ENCODE data around the gene ITPR3. TPM values are rescaled to one million over a fixed set of nuclear protein-coding genes. Genes with fewer than 3 reads are reported as not detected.

The ITPR3 gene
- total and polyA plus RNA-seq, 2 donors from 2014 or later = 4.2 to 86.3 TPM

DNA sequence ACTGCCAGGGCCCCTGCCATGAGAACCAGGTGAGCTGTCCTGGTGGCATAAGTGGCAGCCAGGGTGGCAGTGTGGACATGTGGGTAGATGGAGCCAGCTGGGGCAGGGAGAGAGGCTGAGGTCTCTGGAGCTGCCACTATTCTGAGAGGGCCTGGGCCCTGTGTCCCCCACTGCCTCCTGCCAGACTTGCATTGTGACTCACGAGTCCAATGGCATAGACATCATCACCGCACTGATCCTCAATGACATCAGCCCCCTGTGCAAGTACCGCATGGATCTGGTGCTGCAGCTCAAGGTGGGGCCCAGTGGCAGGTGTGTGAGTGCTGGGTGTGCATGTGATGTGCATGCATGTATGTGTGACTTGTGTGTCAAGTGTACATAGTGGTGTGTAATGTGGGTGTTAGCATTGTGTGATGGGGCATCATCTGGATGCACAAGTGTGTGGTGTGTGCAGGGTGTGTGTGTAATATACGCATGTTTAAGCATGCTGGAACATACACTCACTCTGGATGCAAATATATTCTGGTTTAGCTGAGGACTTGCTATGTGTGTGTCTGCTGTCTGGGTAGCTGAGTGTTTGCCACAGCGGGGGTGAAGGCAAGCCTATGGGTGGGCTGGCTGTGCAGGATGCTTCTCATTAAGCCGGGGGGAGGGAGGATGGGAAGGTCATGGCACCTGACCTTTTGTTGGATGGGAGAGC lies 65.3 kb downstream of the ITPR3 start:
- Histone ChIP-seq H3K27ac (ENCODE audit: low read depth in 2 of 2, low read length in 2 of 2) (no peak overlapping the region), H3K4me1 (ENCODE audit: control insufficient read depth in 2 of 3, insufficient read depth in 2 of 3, low read depth in 1 of 3, low read length in 3 of 3) (no peaks in the 10 kb centered on the region), H3K36me3 (ENCODE audit: control insufficient read depth in 2 of 3, insufficient read depth in 3 of 3, low read length in 3 of 3) (peaks cover 0 to 2% (median under 1%) of the 10 kb centered on the region in 3 donors), H3K4me3 (ENCODE audit: low read length in 3 of 3) (no peak overlapping the region), H3K9ac (ENCODE audit: low read length in 3 of 3) (no peak overlapping the region), H3K9me3 (ENCODE audit: control insufficient read depth in 2 of 3, insufficient read depth in 1 of 3, low read length in 3 of 3) (no peaks in the 10 kb centered on the region), H3K27me3 (ENCODE audit: control insufficient read depth, insufficient read depth, low read length) (no peaks in the 10 kb centered on the region)
- intact Hi-C loops (cut with DNase I) = no loop called here
- peak in 1 of 5 donors; percentile 35 for DNase-seq
- TF ChIP-seq, protein P1, sequence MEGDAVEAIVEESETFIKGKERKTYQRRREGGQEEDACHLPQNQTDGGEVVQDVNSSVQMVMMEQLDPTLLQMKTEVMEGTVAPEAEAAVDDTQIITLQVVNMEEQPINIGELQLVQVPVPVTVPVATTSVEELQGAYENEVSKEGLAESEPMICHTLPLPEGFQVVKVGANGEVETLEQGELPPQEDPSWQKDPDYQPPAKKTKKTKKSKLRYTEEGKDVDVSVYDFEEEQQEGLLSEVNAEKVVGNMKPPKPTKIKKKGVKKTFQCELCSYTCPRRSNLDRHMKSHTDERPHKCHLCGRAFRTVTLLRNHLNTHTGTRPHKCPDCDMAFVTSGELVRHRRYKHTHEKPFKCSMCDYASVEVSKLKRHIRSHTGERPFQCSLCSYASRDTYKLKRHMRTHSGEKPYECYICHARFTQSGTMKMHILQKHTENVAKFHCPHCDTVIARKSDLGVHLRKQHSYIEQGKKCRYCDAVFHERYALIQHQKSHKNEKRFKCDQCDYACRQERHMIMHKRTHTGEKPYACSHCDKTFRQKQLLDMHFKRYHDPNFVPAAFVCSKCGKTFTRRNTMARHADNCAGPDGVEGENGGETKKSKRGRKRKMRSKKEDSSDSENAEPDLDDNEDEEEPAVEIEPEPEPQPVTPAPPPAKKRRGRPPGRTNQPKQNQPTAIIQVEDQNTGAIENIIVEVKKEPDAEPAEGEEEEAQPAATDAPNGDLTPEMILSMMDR (IDR thresholded peaks at IDR 0.05; ENCODE audit: borderline replicate concordance, extremely low read depth, insufficient read depth) = no peak
- FAIRE-seq = no peak

GRCh38 chr6:33686981-33687975 lies 66.2 kb downstream of the ITPR3 start:
- H3K27me3 ChIP-seq (ENCODE audit: control insufficient read depth, insufficient read depth, low read length) = no peaks in the 10 kb centered on the region
- FAIRE-seq = no peak
- TF ChIP-seq, protein P1 (IDR thresholded peaks at IDR 0.05; ENCODE audit: borderline replicate concordance, extremely low read depth, insufficient read depth) = no peak
- peaks cover 0 to 7% (median 0%) of the 10 kb centered on the region in 3 donors for H3K4me1 ChIP-seq (ENCODE audit: control insufficient read depth in 2 of 3, insufficient read depth in 2 of 3, low read depth in 1 of 3, low read length in 3 of 3)
- DNase-seq = peak in 1 of 5 donors; percentile 59
- no peaks in the 10 kb centered on the region for H3K9me3 ChIP-seq (ENCODE audit: control insufficient read depth in 2 of 3, insufficient read depth in 1 of 3, low read length in 3 of 3)
- H3K27ac ChIP-seq (ENCODE audit: low read depth in 2 of 2, low read length in 2 of 2) = no peak overlapping the region
- no peak overlapping the region for H3K4me3 ChIP-seq (ENCODE audit: low read length in 3 of 3)
- H3K36me3 ChIP-seq (ENCODE audit: control insufficient read depth in 2 of 3, insufficient read depth in 3 of 3, low read length in 3 of 3) = peaks cover 0 to 2% (median 2%) of the 10 kb centered on the region in 3 donors
- H3K9ac ChIP-seq (ENCODE audit: low read length in 3 of 3) = no peak overlapping the region
- intact Hi-C loops (cut with DNase I) = no loop called here

- H3K27me3 ChIP-seq (ENCODE audit: control insufficient read depth, insufficient read depth, low read length) = no peaks in the 10 kb centered on the region
- no peak overlapping the region for H3K27ac ChIP-seq (ENCODE audit: low read depth in 2 of 2, low read length in 2 of 2)
- intact Hi-C loops (cut with DNase I) = no loop called here
- H3K9ac ChIP-seq (ENCODE audit: low read length in 3 of 3) = no peak overlapping the region
- H3K36me3 ChIP-seq (ENCODE audit: control insufficient read depth in 2 of 3, insufficient read depth in 3 of 3, low read length in 3 of 3) = peaks cover 0 to 2% (median 2%) of the 10 kb centered on the region in 3 donors
- TF ChIP-seq, protein P1 (IDR thresholded peaks at IDR 0.05; ENCODE audit: borderline replicate concordance, extremely low read depth, insufficient read depth) = no peak
- H3K4me3 ChIP-seq (ENCODE audit: low read length in 3 of 3) = no peak overlapping the region
- FAIRE-seq = no peak
- H3K9me3 ChIP-seq (ENCODE audit: control insufficient read depth in 2 of 3, insufficient read depth in 1 of 3, low read length in 3 of 3) = no peaks in the 10 kb centered on the region
- H3K4me1 ChIP-seq (ENCODE audit: control insufficient read depth in 2 of 3, insufficient read depth in 2 of 3, low read depth in 1 of 3, low read length in 3 of 3) = peaks cover 0 to 7% (median 0%) of the 10 kb centered on the region in 3 donors
- DNase-seq = peak in 1 of 5 donors; percentile 55
Observed at GRCh38 chr6:33688006-33688405, 66.9 kb downstream of the ITPR3 start.

Measured in kidney (tissue), 14 donors.